GM19043 (cell line): ENCODE data around the gene RFK.
"Not testable (repeated sequence)": the region's sequence is repeated elsewhere in the genome, so short reads cannot be mapped to it uniquely, and the experiment has no call there.

Source experiments
- ATAC-seq: cut with Tn5 transposase; IDR thresholded peaks from one replicate; pipeline ENCODE4 v1.9.1; 2021; ENCODE audit warnings: low read depth; ENCODE audit not compliant: unreplicated experiment

Gene RFK

GRCh38 chr9:76373173-76373783 lies 20.9 kb downstream of the RFK start:
- no peak for ATAC-seq

GRCh38 chr9:76372336-76372735 lies 21.9 kb downstream of the RFK start:
- no peak for ATAC-seq

DNA sequence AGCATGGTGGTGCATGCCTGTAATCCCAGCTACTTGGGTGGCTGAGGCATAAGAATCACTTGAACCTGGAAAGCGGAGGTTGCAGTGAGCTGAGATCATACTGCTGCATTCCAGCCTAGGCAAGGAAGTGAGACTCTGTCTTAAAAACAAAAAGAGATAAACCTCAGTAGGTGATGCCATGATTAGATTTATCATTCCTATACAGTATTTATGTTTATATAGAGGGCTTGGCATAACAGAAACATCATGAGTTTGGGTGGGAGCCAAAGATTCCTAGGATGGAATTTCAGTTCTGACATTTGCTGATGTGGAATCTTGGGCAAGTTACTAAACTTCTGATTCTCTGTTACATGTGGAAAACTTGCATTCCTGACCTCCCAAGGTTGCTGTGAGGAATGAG lies 22.3 kb downstream of the RFK start:
- ATAC-seq: no peak

- no peak for ATAC-seq
Measured at GRCh38 chr9:76370396-76371023, 23.7 kb downstream of the RFK start.

GRCh38 chr9:76369583-76369982 lies 24.6 kb downstream of the RFK start:
- peak; percentile 56 for ATAC-seq

DNA sequence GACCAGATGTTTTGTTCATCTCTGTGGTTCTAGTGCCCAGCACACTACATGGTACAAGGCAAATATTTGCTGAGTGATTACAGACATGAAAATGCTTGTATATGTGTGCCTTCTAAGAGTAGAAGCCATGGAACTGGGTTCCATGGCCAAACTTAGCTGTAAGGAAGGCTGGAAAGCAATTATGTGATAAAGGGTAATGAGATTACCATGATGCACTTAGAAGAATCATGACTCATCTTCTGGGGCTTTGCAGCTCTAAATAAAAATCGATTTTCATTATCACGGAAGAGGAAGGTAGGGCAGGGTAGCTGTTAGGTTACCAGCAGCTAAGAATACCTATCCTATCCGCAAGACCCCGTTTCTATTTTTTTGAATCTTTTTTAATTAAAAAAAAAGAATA lies 28.0 kb downstream of the RFK start:
- no peak for ATAC-seq

DNA sequence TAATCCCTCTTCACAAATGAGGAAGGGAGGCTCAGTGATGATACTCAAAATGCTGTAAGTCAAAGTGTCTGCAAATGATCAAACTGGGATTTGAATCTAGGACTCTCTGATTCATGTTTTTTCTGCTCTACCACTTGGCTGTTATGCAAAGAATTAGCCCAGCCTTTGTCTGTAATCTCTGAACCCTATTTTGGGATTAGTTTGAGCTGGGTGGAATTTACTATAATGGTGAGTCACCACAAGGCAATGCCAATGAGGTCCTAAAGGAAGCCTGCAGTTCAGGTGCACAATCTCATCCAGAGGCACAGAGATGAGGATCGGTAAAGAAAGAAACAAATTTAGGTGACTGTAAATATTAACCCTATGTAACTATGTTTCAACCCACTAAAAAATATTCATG lies 29.2 kb downstream of the RFK start:
- ATAC-seq: no peak

DNA sequence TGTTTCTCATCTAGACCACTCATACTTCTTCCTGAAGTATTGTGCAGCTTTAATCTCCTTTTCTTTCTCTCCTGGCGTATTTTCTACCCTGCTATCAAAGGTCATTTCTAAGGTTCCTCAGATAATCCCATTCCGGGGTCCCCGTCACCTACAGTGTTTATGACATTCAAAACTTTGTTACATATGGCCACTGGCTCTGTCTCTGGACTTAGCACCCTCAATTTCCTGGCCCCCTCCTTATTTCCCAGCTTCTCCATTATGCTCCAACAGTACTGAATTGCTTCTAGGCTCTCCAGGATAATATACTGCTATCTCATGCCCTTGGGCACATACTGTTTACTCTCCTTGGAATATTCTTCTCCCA lies 31.2 kb downstream of the RFK start:
- no peak for ATAC-seq

DNA sequence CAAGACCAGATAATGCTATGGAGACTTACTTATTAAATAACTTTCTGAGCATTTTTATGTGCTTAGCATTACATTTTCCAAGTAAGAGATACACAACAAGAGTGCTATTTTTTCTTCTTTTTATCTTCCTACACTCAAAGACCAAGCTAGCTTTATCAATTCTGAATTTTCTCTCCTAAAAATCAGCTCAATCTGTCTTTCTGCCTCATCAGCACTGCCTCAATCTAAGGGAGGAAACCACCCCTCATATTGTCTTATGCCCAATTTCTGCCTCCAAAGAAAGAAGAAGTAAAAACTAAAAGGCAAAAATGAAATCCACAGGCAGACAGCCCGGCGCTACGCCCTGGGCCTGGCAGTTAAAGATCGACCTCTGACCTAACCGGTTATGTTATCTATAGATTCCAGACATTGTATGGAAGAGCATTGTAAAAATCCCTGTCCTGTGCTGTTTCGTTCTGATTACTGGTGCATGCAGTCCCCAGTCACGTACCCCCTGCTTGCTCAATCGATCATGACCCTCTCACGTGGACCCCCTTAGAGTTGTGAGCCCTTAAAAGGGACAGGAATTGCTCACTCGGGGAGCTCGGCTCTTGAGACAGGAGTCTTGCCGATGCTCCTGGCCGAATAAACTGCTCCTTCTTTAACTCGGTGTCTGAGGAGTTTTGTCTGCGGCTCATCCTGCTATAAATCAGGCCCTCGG lies 31.7 kb downstream of the RFK start:
- not testable (repeated sequence) for ATAC-seq

GRCh38 chr9:76359766-76360165 lies 34.5 kb downstream of the RFK start:
- ATAC-seq: no peak

GRCh38 chr9:76359365-76359764 lies 34.9 kb downstream of the RFK start:
- no peak for ATAC-seq

DNA sequence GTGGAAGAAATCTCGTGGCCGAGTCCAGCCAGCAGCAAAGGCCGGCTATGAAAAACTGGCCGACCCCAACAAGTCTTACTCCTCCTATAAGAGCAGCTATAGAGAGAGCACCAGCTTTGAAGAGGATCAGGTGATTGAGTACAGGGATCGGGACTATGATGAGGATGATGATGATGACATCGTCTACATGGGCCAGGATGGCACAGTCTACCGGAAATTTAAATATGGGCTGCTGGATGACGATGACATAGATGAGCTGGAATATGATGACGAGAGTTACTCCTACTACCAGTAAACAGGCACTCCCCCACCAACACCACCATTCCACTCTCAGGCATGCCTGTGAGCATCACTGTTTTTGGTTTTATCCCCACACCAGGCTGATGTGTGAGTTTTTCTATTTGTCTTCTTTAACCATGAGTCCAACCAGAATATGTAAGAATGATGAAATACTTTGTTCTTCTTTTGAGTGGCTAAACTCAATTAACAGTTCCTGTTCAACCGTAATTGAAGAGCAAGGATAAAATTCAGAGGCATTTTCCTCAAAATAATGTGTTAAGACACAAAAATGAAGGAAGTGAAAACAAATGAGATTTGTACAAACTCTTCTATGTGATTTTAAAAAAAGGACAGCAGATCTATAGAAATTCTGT lies 35.5 kb downstream of the RFK start:
- no peak for ATAC-seq

- ATAC-seq: no peak
Measured at GRCh38 chr9:76357555-76357954, 36.7 kb downstream of the RFK start.

GRCh38 chr9:76355886-76356285 lies 38.3 kb downstream of the RFK start:
- ATAC-seq: no peak

- no peak for ATAC-seq
Measured at GRCh38 chr9:76354221-76354620, 40.0 kb downstream of the RFK start.

GRCh38 chr9:76353280-76353679 lies 40.9 kb downstream of the RFK start:
- ATAC-seq: no peak

- no peak for ATAC-seq
Measured at GRCh38 chr9:76352026-76352620, 42.1 kb downstream of the RFK start.

GRCh38 chr9:76351006-76351405 lies 43.2 kb downstream of the RFK start:
- ATAC-seq: no peak

GRCh38 chr9:76349865-76350264 lies 44.4 kb downstream of the RFK start:
- ATAC-seq: no peak

GRCh38 chr9:76342858-76343257 lies 51.4 kb downstream of the RFK start:
- ATAC-seq: no peak

DNA sequence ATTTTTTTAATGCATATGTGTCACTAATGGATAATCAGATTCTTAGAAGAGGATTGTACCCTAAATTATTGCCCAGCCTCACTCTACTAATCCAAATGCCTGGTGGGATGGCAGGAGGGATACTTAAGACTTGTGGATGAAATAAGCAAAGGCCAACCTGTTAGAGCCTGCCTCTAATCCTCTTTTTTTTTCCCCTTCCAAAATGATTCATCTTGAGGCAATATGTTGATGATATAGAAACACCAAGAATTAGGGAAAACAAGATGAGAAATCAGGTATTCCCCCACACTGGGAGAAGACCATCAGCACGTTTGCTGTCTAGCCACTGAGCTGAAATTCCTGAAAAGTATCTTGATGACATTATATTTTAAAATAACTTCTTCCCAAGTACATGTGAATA lies 52.0 kb downstream of the RFK start:
- ATAC-seq: no peak
